ENCODE results near the gene EXOC3L2. TPM values are rescaled to one million over a fixed set of nuclear protein-coding genes. Genes with fewer than 3 reads are reported as not detected.
"Not testable (repeated sequence)": the region's sequence is repeated elsewhere in the genome, so short reads cannot be mapped to it uniquely, and the experiment has no call there.

The EXOC3L2 gene
- total and polyA plus RNA-seq, 4 donors = 0.50 to 13.9 (median 5.7) TPM

DNA sequence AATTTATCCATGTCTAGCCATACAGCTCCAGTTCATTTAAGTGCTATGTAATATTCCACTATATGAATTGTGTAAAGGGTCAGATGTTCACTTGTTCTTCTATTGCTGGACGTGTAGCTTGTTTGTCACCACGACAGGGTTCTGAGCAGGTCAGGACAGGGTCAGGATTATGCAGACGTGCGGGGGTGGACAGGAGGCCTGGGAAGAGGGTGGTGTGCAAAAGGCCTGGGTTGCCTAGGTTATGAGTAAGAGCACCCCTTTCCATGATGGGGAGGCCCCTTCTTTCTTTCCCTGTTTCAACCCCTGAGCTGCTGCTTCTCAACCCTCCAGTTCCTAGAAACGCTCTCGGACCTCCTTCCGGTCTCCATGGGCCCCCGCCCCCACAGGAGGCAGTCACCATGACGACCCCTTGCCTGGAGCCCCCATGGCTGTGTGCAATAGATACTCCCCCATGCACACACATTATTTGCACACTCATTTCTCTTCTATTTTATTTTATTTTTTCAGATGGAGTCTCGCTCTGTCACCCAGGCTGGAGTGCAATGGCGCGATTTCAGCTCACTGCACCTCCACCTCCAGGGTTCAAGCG, 2.0 kb downstream of the EXOC3L2 start:
- intact Hi-C loops (cut with DNase I) = no loop called here
- DNase-seq (no peak), ATAC-seq (ENCODE audit: low FRiP score) (no peak)
- Histone ChIP-seq H3K9me3 (ENCODE audit: control insufficient read depth, low read length) (no peaks in the 10 kb centered on the region), H3K27ac (ENCODE audit: low read depth in 1 of 2, low read length in 2 of 2) (no peak overlapping the region), H3K4me3 (ENCODE audit: low read length in 2 of 2) (no peak overlapping the region), H3K4me1 (ENCODE audit: control insufficient read depth in 1 of 2, insufficient read depth in 2 of 2, low read length in 2 of 2) (no peaks in the 10 kb centered on the region), H3K27me3 (ENCODE audit: control insufficient read depth in 1 of 2, insufficient read depth in 2 of 2, low read length in 1 of 2) (no peaks in the 10 kb centered on the region), H3K36me3 (ENCODE audit: control insufficient read depth in 1 of 2, insufficient read depth in 2 of 2, low read length in 1 of 2) (no peaks in the 10 kb centered on the region)
- WGBS, 2 donors = 70 to 72% methylated on average over 13 of the region's 13 CpGs

DNA sequence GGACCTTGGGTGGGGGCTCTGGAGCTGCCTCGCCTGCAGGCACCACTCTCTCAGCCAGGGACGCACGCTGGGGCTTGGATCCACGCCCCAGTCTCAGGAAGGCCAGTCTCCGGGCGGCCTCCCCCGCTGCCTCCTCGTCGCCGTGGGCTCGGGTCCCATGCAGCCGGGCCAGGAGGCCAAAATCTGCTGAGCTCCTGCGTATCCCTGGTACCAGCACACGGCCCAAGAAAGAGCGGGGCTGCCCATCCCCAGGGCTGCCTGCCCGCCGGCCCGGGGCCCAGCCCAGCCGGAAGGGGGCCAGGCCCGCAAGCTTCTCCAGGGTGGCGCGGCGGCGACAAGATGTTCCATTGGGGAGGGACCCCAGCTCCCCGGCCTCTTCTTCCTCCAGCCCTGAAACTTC, 6.7 kb downstream of the EXOC3L2 start:
- ATAC-seq (ENCODE audit: low FRiP score) = no peak
- 80 to 82% methylated on average over 24 to 25 of the region's 25 CpGs for WGBS, 2 donors
- H3K27me3 ChIP-seq (ENCODE audit: control insufficient read depth in 1 of 2, insufficient read depth in 2 of 2, low read length in 1 of 2) = no peaks in the 10 kb centered on the region

DNA sequence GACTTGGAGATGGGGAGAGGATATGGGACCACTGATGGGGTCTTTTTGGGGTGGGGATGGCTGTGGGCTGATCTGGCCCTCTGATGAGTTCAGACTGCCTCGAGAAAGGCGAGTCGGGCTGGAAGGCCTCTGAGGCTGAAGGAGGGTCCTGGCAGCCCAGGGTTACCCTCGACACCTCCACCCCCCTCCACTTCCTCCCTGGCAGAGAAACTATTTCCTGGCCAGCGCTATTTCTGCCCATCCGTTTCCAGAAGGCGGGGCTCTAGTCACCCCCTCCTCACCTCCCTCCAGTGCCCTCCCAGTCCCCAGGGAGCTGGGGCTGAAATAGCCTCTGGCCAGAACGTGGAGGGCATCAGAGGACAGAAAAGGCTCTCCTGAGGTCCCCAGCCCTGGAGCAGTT, 9.7 kb downstream of the EXOC3L2 start:
- Histone ChIP-seq H3K36me3 (ENCODE audit: control insufficient read depth in 1 of 2, insufficient read depth in 2 of 2, low read length in 1 of 2) (no peaks in the 10 kb centered on the region), H3K27me3 (ENCODE audit: control insufficient read depth in 1 of 2, insufficient read depth in 2 of 2, low read length in 1 of 2) (no peaks in the 10 kb centered on the region), H3K9me3 (ENCODE audit: control insufficient read depth, low read length) (no peaks in the 10 kb centered on the region), H3K4me1 (ENCODE audit: control insufficient read depth in 1 of 2, insufficient read depth in 2 of 2, low read length in 2 of 2) (no peaks in the 10 kb centered on the region), H3K4me3 (ENCODE audit: low read length in 2 of 2) (no peak overlapping the region), H3K27ac (ENCODE audit: low read depth in 1 of 2, low read length in 2 of 2) (no peak overlapping the region)
- DNase-seq (no peak), ATAC-seq (ENCODE audit: low FRiP score) (no peak)
- intact Hi-C loops (cut with DNase I) = no loop called here
- 6 to 8% methylated on average over 7 to 8 of the region's 8 CpGs for WGBS, 2 donors

More for the DNA sequence above, 6.7 kb downstream of the EXOC3L2 start:
- no peak for DNase-seq
- intact Hi-C loops (cut with DNase I) = no loop called here
- Histone ChIP-seq H3K36me3 (ENCODE audit: control insufficient read depth in 1 of 2, insufficient read depth in 2 of 2, low read length in 1 of 2) (no peaks in the 10 kb centered on the region), H3K4me3 (ENCODE audit: low read length in 2 of 2) (no peak overlapping the region), H3K4me1 (ENCODE audit: control insufficient read depth in 1 of 2, insufficient read depth in 2 of 2, low read length in 2 of 2) (no peaks in the 10 kb centered on the region), H3K27ac (ENCODE audit: low read depth in 1 of 2, low read length in 2 of 2) (no peak overlapping the region), H3K9me3 (ENCODE audit: control insufficient read depth, low read length) (no peaks in the 10 kb centered on the region)

DNA sequence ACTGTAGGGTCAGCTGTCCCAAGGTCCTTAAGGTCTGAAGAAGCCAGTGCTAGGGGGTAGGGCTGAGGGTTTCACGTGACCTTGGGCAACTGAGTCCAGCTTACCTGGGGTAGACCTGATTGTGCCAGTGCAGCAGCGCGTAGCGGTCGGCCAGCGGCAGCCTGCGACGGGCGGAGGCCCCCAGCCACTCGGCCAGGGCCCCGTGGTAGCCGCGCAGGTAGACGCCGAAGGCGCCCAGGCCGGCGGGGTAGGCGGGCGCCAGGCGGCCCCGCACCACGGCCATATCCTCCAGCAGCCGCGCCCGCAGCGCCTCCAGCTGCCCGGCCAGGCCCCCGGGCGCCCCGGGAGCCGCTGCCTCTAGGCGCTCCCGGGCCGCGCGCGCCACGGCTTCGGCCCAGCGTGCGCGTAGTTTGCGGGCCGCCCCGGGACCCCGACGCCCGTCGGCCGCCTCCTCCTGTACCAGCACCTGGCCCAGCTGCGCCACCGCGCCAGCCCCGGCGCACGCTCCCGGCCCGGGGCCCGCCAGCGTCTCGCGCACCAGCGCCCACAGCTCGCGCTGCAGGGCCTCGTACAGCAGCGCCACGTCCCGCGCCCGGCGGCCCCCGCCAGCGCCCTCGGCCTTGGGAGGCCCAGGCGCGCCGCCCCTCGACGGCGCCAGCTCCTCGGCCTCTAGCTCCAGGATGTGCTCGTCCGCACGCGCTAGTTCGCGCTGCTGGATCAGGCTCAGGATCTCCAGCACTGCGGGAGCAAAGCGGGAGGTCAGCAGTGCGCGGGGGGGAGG, 10.9 kb downstream of the EXOC3L2 start:
- no peak overlapping the region for H3K4me3 ChIP-seq (ENCODE audit: low read length in 2 of 2)
- H3K27ac ChIP-seq (ENCODE audit: low read depth in 1 of 2, low read length in 2 of 2) = no peak overlapping the region
- 4 to 11% methylated on average over 75 to 93 of the region's 93 CpGs for WGBS, 2 donors
- no peaks in the 10 kb centered on the region for H3K36me3 ChIP-seq (ENCODE audit: control insufficient read depth in 1 of 2, insufficient read depth in 2 of 2, low read length in 1 of 2)
- H3K4me1 ChIP-seq (ENCODE audit: control insufficient read depth in 1 of 2, insufficient read depth in 2 of 2, low read length in 2 of 2) = no peaks in the 10 kb centered on the region
- no peaks in the 10 kb centered on the region for H3K9me3 ChIP-seq (ENCODE audit: control insufficient read depth, low read length)
- intact Hi-C loops (cut with DNase I) = no loop called here
- no peak for DNase-seq
- H3K27me3 ChIP-seq (ENCODE audit: control insufficient read depth in 1 of 2, insufficient read depth in 2 of 2, low read length in 1 of 2) = no peaks in the 10 kb centered on the region
- ATAC-seq (ENCODE audit: low FRiP score) = no peak

DNA sequence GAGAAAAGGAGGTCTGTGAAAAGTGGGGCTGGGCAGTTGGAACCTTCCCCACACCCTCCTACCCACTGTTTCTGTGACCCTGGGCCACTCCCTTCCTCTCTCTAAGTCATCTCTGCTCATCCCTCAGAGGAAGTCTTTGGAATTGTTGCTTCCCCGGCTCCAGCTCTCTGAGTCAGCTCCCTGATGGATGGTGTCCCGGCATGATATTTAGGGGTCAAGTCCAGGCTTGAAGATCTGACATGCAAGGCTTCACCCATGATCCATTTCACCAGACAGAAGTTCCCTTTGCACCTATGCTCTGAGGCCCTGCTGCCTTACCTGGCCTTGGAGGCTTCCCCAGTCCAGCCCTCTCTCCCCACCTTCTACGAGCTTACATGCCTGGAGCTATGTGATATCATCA, 13.3 kb downstream of the EXOC3L2 start:
- ATAC-seq (ENCODE audit: low FRiP score) (no peak), DNase-seq (no peak)
- Histone ChIP-seq H3K36me3 (ENCODE audit: control insufficient read depth in 1 of 2, insufficient read depth in 2 of 2, low read length in 1 of 2) (no peaks in the 10 kb centered on the region), H3K27me3 (ENCODE audit: control insufficient read depth in 1 of 2, insufficient read depth in 2 of 2, low read length in 1 of 2) (no peaks in the 10 kb centered on the region), H3K4me3 (ENCODE audit: low read length in 2 of 2) (no peak overlapping the region), H3K27ac (ENCODE audit: low read depth in 1 of 2, low read length in 2 of 2) (no peak overlapping the region), H3K9me3 (ENCODE audit: control insufficient read depth, low read length) (no peaks in the 10 kb centered on the region), H3K4me1 (ENCODE audit: control insufficient read depth in 1 of 2, insufficient read depth in 2 of 2, low read length in 2 of 2) (no peaks in the 10 kb centered on the region)
- intact Hi-C loops (cut with DNase I) = no loop called here
- 72 to 81% methylated on average over 3 of the region's 3 CpGs for WGBS, 2 donors

DNA sequence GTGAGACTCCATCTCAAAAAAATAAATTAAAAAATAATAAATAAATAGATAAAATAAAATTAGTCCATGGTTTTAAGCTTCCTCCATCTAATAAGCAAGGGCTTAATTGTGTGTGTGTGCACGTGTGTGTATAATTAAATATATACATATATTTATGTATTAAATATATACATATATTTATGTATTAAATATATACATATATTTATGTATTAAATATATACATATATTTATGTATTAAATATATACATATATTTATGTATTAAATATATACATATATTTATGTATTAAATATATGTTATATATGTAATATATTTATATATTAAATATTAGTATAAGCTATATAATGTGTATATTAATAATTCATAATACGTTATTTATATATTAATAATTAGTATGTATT, 16.2 kb downstream of the EXOC3L2 start:
- H3K27me3 ChIP-seq (ENCODE audit: control insufficient read depth in 1 of 2, insufficient read depth in 2 of 2, low read length in 1 of 2); ATAC-seq (ENCODE audit: low FRiP score); H3K9me3 ChIP-seq (ENCODE audit: control insufficient read depth, low read length); H3K27ac ChIP-seq (ENCODE audit: low read depth in 1 of 2, low read length in 2 of 2); H3K36me3 ChIP-seq (ENCODE audit: control insufficient read depth in 1 of 2, insufficient read depth in 2 of 2, low read length in 1 of 2); H3K4me1 ChIP-seq (ENCODE audit: control insufficient read depth in 1 of 2, insufficient read depth in 2 of 2, low read length in 2 of 2); DNase-seq; intact Hi-C loops (cut with DNase I); H3K4me3 ChIP-seq (ENCODE audit: low read length in 2 of 2): not testable (repeated sequence)
- WGBS, 2 donors = 88 to 90% methylated on average over 2 of the region's 2 CpGs

DNA sequence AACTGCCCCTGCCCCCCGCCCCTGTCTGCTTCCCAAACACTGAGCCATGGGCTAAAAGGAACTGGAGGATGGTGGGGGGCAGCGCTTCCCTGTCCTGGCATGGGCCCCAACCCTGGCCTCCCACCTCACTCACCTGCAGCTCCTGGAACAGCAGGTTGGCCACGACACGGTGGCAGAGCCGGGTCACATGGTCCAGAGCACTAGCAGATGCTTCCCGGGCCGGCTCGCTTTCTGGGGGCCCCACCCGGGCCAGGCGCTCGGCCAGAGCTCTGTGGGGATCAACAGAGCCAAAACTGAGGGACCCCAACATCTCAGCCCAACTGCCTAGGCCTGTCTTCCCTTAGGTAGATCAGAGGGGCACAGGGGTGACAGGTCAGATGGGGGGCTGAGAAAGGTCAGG, 20.6 kb downstream of the EXOC3L2 start:
- no peaks in the 10 kb centered on the region for H3K27me3 ChIP-seq (ENCODE audit: control insufficient read depth in 1 of 2, insufficient read depth in 2 of 2, low read length in 1 of 2)
- no peak overlapping the region for H3K4me3 ChIP-seq (ENCODE audit: low read length in 2 of 2)
- no peaks in the 10 kb centered on the region for H3K4me1 ChIP-seq (ENCODE audit: control insufficient read depth in 1 of 2, insufficient read depth in 2 of 2, low read length in 2 of 2)
- no peaks in the 10 kb centered on the region for H3K36me3 ChIP-seq (ENCODE audit: control insufficient read depth in 1 of 2, insufficient read depth in 2 of 2, low read length in 1 of 2)
- ATAC-seq (ENCODE audit: low FRiP score) (no peak), DNase-seq (no peak)
- 54 to 61% methylated on average over 11 of the region's 11 CpGs for WGBS, 2 donors
- intact Hi-C loops (cut with DNase I) = no loop called here
- no peaks in the 10 kb centered on the region for H3K9me3 ChIP-seq (ENCODE audit: control insufficient read depth, low read length)
- no peak overlapping the region for H3K27ac ChIP-seq (ENCODE audit: low read depth in 1 of 2, low read length in 2 of 2)

DNA sequence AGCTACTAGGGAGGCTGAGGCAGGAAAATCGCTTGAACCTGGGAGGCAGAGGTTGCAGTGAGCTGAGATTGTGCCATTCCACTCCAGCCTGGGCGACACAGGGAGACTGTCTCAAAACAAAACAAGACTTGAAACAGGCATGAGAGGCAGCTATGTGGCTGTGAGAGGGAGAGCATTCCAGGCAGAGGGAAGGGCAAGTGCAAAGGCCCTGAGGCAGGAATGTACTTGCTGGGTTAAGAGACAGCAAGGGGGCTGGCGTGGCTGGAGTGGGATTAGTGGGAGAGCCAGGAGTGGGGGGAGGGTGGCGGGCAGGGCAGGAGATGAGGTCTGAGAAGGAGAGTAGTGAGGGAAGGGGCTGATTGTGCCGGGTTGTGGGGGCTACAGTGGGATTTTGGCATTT, 21.3 kb downstream of the EXOC3L2 start:
- ATAC-seq (ENCODE audit: low FRiP score) (no peak), DNase-seq (no peak)
- Histone ChIP-seq H3K4me3 (ENCODE audit: low read length in 2 of 2) (no peak overlapping the region), H3K36me3 (ENCODE audit: control insufficient read depth in 1 of 2, insufficient read depth in 2 of 2, low read length in 1 of 2) (no peaks in the 10 kb centered on the region), H3K4me1 (ENCODE audit: control insufficient read depth in 1 of 2, insufficient read depth in 2 of 2, low read length in 2 of 2) (no peaks in the 10 kb centered on the region), H3K9me3 (ENCODE audit: control insufficient read depth, low read length) (no peaks in the 10 kb centered on the region), H3K27ac (ENCODE audit: low read depth in 1 of 2, low read length in 2 of 2) (no peak overlapping the region), H3K27me3 (ENCODE audit: control insufficient read depth in 1 of 2, insufficient read depth in 2 of 2, low read length in 1 of 2) (no peaks in the 10 kb centered on the region)
- WGBS, 2 donors = 90 to 94% methylated on average over 5 of the region's 5 CpGs
- intact Hi-C loops (cut with DNase I) = no loop called here

DNA sequence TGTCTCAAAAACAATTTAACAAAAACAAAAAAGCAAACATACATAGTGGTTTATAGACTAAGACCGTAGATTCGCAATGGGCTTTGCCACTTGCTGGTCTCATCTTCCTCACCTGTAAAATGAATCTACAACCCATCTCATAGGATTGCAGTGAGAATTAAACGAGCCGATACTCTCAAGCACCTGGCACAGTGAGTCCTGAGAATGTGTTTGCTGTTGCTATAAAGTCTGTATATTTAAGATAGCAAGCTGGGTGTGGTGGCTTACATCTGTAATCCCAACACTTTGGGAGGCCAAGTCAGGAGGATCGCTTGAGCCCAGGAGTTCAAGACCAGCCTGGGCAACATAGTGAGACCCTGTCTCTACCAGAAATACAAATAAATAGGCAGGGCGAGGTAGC, 22.5 kb downstream of the EXOC3L2 start:
- no peaks in the 10 kb centered on the region for H3K4me1 ChIP-seq (ENCODE audit: control insufficient read depth in 1 of 2, insufficient read depth in 2 of 2, low read length in 2 of 2)
- no peak overlapping the region for H3K4me3 ChIP-seq (ENCODE audit: low read length in 2 of 2)
- intact Hi-C loops (cut with DNase I) = no loop called here
- DNase-seq = no peak
- no peak overlapping the region for H3K27ac ChIP-seq (ENCODE audit: low read depth in 1 of 2, low read length in 2 of 2)
- H3K9me3 ChIP-seq (ENCODE audit: control insufficient read depth, low read length) = no peaks in the 10 kb centered on the region
- H3K27me3 ChIP-seq (ENCODE audit: control insufficient read depth in 1 of 2, insufficient read depth in 2 of 2, low read length in 1 of 2) = no peaks in the 10 kb centered on the region
- 88 to 89% methylated on average over 6 of the region's 6 CpGs for WGBS, 2 donors
- H3K36me3 ChIP-seq (ENCODE audit: control insufficient read depth in 1 of 2, insufficient read depth in 2 of 2, low read length in 1 of 2) = no peaks in the 10 kb centered on the region
- ATAC-seq (ENCODE audit: low FRiP score) = no peak
